Activated T-cell treated with anti-CD3 and anti-CD28 coated beads for 1 hour (primary cell): ENCODE results near the gene FKRP.
"Not testable (repeated sequence)": the region's sequence is repeated elsewhere in the genome, so short reads cannot be mapped to it uniquely, and the experiment has no call there.

Experiments
- DNase-seq: peaks from one replicate; pipeline ENCODE4 v3.0.0-alpha.2; 2020; ENCODE audit warnings: low read depth

FKRP gene

DNA sequence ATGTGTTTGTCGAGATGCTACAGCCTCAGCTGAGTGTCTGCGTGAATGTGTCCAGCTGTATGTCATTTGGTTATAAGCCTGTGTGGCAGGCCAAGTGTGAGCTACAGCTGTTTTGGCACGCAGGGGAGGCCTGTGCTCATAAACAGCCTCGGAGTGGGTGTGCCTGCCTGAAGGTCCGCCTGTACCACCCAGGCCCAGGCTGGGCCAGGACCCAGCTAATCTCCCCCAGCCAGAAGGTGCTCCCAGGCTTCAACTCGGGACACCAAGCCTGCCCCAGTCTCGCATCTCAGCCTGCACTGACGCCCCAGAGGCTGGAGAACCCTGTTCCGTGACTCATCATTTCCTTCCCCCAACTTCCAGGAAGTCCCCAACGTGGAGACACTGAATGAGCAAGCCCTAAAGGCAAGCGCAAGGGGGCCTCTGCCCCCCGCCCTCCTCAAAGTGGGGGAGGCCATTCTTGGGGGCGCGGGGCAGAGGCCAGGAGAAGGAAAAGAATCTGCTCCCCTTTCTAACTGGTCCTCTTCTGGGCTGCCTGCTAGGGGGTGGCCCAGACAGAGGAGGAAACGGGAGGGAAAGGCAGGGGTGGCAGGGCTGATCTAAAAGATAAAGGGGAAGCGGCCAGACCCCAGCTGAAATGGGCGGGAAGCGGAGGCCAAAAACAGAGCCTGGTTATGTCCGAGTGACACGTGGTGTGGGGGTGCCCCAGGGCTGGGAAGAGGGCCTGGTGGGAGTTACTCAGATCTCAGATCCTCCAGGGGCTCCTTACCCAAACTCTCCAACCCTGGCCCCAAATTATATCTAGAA is 40.6 kb downstream of the FKRP start:
- peak; percentile 67 for DNase-seq

DNA sequence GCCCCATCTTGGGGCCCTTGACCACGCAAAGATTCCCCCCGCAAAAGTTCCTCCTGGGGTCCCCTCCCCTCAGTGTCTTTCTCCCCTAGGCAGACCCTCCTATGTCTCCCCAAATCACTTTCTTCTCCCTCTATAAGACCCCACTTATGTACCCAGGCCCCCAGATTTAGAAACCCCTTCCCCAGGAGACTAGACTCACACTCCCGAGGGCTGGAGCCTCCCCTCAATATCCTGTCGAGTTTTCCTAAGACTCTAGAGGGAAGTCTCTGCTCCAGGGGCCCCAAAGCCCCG is 41.1 kb downstream of the FKRP start:
- DNase-seq: no peak

DNA sequence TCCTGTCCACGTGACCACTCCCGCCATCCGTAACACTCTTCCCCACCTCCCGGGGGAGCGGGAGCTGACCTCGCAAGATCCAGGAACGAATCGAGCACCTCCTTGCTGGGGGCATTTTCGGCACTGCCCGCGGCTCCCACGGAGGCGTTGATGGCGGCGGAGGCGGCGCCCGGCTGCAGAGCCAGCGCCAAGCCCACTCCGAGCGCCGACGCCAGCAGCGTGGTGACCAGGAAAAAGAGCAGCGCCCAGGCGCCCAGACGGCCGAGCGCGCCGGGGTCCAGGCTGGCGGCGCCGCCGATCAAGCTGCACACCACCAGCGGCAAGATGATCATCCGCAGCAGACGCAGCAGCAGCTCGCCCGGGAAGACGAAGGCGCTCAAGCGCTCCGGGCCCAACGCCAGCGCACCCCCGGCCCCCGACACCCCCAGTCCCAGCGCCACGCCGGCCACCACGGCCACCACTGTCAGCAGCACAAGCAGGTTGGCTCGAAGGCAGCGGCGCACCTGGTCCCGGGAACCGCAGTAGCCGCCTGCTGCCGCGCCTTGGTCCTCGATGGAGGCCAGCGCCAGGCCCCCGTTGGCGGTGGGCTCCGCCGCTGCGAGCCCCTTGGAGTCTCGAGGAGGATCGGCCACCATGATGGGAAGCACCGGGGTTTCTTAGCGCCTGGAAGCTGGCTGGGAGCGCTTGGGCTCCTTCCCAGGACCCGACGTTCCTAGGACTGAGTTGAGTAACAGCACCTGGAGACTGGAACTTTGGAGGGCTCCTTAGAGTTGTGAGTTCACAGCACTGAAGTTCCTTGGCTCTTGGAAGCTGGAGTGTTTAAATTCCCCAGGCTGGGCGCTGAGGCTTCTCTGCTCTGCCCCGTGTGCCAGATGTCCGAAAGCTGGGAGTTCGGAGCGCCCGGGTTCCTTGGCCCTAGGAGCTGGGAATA is 41.7 kb downstream of the FKRP start:
- peak; percentile 33 for DNase-seq

DNA sequence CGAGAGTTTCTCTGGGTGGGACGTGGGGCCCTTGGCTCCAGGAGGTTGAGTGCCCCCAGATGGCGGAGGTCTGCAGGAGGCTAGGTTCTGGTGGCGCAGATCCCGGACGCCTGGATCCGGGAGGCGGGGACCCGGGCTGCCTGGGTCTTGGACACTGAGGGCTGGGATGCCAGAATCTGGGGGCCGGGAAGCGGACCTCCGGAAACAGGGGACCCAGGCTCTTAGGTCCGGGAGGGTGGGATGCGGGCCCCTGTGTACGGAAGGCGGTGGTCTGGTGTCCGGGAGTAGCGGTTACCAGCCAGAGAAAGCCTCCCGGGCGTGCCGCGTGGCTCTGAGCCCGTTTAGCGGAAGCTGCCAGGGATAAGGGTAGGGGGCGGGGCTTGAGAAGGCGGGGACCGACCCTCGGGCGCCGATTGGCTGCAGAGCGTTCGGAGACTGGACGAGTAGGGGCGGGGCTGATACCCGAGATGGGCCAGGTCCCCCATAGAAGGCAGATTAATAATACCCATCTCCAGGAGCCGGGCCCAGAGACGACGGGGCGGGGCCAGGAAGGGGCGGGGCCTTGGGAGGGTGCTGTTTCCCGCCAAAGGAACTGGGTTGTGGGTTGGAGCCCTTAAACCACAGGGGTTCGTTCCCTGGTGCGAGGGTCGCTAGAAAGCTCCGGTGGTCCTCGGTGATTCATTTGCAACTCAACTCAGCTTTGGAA is 42.6 kb downstream of the FKRP start, which contains the start of gene SLC1A5:
SLC1A5 (minus strand) TSS at position 333 of the 706 bp plus-strand sequence. CDS start 629 bp downstream, outside the sequence.
- peak; percentile 96 for DNase-seq

DNA sequence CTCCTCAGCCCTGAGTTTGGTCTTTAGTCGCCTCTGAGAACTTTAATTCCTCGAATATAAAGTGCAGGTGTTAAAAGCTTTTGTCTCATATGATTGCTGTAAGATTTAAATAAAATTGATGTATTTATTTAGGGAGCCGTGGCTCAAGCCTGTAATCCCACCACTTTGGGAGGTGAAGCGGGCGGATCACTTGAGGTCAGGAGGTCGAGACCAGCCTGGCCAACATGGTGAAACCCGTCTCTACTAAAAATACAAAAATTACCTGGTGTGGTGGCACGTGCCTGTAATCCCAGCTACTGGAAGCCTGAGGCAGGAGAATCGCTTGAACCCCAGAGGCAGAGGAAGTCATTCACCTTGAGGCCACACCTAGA is 43.1 kb downstream of the FKRP start:
- DNase-seq: no peak

DNA sequence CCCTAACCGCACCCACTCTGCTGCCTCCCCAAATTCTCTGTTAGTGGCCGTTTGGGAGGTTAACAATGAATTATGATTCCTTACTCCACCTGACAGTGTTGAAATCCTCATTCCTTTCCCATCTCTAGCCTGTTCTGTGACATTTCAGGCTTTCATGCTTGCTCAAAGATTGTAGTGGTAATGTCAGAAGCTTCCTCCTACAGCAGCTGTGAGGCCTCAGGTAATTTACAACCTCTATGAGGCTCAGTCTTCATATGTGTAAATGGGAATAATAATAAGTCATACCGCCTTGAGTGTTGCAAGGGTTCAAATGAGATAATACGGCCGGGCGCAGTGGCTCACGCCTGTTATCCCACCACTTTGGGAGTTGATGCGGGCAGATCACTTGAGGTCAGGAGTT is 43.5 kb downstream of the FKRP start:
- DNase-seq: no peak

DNA sequence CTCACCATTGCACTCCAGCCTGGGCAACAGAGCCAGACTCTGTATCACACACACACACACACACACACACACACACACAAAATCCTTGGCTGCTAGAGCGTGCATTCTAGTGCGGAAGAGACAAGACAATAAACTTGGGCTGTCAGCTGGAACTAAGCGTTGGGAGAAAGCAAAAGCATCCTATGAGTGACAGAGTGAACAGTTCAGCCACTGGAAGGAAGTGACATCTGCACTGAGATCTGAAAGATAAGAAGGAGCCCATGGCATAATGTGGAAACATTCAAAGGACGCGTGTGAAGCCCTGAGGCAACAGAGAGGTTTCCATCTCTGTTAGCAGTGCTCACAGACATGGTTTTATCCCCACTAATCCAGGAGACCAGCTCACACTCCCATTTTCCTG is 46.1 kb downstream of the FKRP start:
- no peak for DNase-seq

DNA sequence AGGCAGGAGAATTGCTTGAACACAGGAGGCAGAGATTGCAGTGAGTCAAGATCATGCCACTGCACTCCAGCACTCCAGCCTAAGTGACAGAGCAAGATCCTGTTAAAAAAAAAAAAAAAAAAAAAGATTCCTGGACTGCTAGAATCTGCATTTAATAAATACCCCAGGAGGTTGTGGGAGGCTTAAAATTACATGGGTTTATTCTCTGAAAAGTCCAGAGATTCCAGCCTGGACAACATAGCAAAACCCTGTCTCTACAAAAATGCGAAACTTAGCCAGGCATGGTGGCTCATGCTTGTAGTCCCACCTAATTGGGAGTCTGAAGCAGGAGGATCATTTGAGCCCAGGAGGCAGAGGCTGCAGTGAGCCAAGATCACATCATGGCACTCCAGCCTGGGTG is 52.0 kb downstream of the FKRP start:
- DNase-seq: no peak

DNA sequence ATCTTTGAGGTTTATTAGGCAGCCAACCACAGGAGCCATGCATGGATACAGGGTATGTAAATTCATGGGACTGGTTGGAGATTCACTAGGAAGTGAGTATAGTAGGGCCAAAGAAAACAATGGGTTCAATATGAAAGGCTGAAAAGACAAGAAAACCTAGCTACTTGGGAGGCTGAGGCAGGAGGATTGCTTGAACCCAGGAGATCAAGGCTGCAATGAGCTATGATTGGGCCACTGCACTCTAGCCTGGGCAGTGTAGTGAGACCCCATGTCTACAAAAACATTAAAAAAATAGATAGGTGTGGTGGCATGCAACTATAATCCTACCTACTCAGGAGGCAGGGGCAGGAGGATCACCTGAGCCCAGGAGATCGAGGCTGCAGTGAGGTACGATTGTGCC is 52.9 kb downstream of the FKRP start:
- DNase-seq: no peak

DNA sequence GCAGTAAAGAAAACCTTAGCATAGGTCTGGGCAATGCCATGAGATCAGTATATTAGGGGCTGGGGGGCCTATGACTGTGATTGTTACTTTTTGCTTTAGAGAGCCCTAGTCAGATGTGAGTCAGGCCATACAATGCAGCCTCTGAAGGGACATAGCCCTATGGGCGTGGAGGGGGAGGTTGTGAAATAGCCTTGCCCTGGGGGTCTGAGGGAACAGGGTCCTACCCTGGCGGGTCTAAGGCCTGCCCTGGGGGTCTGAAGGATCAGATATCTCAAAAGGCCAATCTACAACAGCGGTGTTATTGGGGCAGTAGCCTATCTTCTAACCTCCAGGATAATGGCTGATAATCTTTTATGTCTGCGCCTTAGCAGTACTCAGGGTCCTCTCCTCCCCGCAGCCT is 56.3 kb downstream of the FKRP start:
- no peak for DNase-seq

DNA sequence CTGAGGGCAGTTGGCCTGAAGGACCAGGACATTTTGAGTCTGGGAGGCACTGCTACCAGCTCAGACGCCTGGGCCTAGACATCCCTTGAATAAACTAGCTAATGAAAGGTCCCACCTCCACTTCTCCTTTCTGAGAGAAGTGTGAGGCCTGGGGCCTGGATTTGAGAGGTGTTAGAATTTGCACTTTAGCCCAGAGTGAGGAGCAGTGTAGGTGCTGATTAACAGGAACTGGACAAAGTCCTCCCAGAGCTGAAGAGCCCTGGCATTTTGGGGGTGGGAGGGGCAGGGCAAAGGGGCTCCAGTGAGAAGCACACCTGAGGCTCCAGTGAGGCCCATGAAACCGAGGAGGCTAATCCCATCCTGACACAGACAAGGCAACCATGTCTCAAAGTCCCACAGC is 57.7 kb downstream of the FKRP start:
- DNase-seq: no peak

DNA sequence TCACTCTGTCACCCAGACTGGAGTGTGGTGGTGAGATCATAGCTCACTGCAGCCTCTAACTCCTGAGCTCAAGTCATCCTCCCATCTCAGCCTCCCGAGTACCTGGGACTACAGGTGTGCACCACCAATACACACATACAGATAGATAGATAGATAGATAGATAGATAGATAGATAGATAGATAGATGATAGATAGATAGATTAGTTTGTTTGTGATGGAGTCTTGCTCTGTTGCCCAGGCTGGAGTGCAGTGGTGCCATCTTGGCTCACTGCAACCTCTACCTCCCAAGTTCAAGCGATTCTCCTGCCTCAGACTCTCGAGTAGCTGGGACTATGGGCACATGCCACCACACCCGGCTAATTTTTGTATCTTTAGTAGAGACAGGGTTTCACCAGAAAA is 58.6 kb downstream of the FKRP start:
- not testable (repeated sequence) for DNase-seq

DNA sequence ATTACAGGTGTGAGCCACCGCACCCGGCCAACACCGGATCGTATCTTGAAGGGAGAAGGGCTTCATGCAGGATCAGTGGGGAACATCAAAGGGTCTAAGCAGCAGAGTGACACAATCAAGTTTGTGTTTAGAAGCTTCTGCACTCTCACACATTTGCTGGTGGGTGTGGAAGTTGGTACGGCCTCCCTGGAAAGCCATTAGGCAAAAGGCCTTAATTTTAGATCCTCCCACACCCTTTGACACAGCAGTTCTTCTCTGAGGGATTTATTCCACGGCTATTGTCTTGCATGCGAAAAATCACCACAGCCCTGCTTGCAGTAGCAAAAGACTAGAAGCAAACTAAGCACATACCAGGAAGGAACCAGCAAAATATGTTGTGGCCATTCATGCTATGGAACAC is 60.8 kb downstream of the FKRP start:
- no peak for DNase-seq
